HepG2 (cell line): ENCODE measurements around the gene ETHE1. TPM values are rescaled to one million over a fixed set of nuclear protein-coding genes. Genes with fewer than 3 reads are reported as not detected.

Source experiments
- ATAC-seq: fragments of 200-7000 bp; cut with Tn5 transposase; 3 replicates; pipeline ENCODE4 v1.9.1; 2020; ENCODE audit warnings: mild to moderate bottlenecking, moderate library complexity
- BruUV-seq: library from RNA; stranded (reverse); fragments of 400-500 nt; replicated peaks from 2 replicates; lab custom pipeline; 2021; lab: Mats Ljungman, UMichigan
- CTCF ChIA-PET: fragments of 300-600 bp; formaldehyde crosslinking; extraction: SDS; loops from one replicate; lab custom pipeline; 2021; ENCODE audit warnings: low total read pairs, inconsistent platforms, low intra/inter-chr PET ratio; lab: Yijun Ruan, JAX
- POLR2A ChIA-PET: fragments of 350-600 bp; sonication (Branson Sonifier 250); formaldehyde crosslinking; loops from one replicate; lab custom pipeline; 2020; ENCODE audit warnings: antibody characterized with exemption, inconsistent platforms; lab: Yijun Ruan, JAX
- DNase-seq: peaks from one replicate; pipeline ENCODE4 v3.0.0-alpha.2; 2015; ENCODE audit warnings: low spot score
- FAIRE-seq: peaks from 3 replicates; lab custom pipeline; 2011; peaks lifted over from hg19 to GRCh38; lab: Jason Lieb, UNC
- H2AFZ ChIP-seq: one replicate; pipeline ENCODE4 v1.6.1; 2011; ENCODE audit warnings: low read length, inconsistent platforms
- H3K27ac ChIP-seq: fragments of 300-600 bp; 3 replicates; pipeline ENCODE4 v1.8.0; 2011; ENCODE audit warnings: mixed run types, mild to moderate bottlenecking, mixed read lengths, low read length, inconsistent platforms; ENCODE audit not compliant: insufficient read depth; ENCODE audit errors: extremely low read length
- H3K27me3 ChIP-seq, 2 experiments: fragments of 200-600 bp in 1 of 2; 2 replicates in 1 of 2; 3 replicates in 1 of 2; pipeline versions ENCODE4 v1.6.0 to v1.8.0; 2011; ENCODE audit warnings: low read length in 2 of 2, mild to moderate bottlenecking in 2 of 2, moderate library complexity in 2 of 2, inconsistent platforms in 1 of 2; ENCODE audit not compliant: insufficient read depth in 2 of 2, control insufficient read depth in 1 of 2
- H3K36me3 ChIP-seq, 2 experiments: fragments of 200-600 bp in 1 of 2; replicated peaks in 1 of 2; 2 replicates in 1 of 2; 3 replicates in 1 of 2; pipeline versions ENCODE4 v1.5.1 to v1.8.0; 2011; ENCODE audit warnings: low read length in 2 of 2, inconsistent platforms in 1 of 2; ENCODE audit not compliant: insufficient read depth in 2 of 2, control insufficient read depth in 1 of 2
- H3K4me1 ChIP-seq: 2 replicates; pipeline ENCODE4 v1.5.1; 2012; ENCODE audit warnings: low read length, inconsistent platforms; ENCODE audit not compliant: insufficient read depth
- H3K4me2 ChIP-seq: 2 replicates; pipeline ENCODE4 v1.6.0; 2011; ENCODE audit warnings: low read depth, low read length, inconsistent platforms
- H3K4me3 ChIP-seq, 3 experiments: fragments of 200-600 bp in 1 of 3; sonication (generic), shearing (Covaris generic) in 1 of 3; replicated peaks in 1 of 3; 2 replicates each; pipeline ENCODE4 v1.5.1; 2011 to 2016; ENCODE audit warnings: low read length in 3 of 3, inconsistent platforms in 2 of 3, low read depth in 2 of 3, mild to moderate bottlenecking in 2 of 3, control low read depth in 1 of 3, mixed read lengths in 1 of 3; ENCODE audit not compliant: insufficient read depth in 1 of 3
- H3K79me2 ChIP-seq: one replicate; pipeline ENCODE4 v1.6.1; 2011; ENCODE audit warnings: low read length, inconsistent platforms; ENCODE audit not compliant: insufficient read depth
- H3K9ac ChIP-seq: 2 replicates; pipeline ENCODE4 v1.6.0; 2011; ENCODE audit warnings: mild to moderate bottlenecking, low read depth, low read length, inconsistent platforms; ENCODE audit not compliant: insufficient read depth
- H3K9me3 ChIP-seq: 2 replicates; pipeline ENCODE4 v1.5.1; 2012; ENCODE audit warnings: mild to moderate bottlenecking, low read length
- H4K20me1 ChIP-seq: 2 replicates; pipeline ENCODE4 v1.6.0; 2011; ENCODE audit warnings: inconsistent platforms, mild to moderate bottlenecking, low read length, moderate library complexity; ENCODE audit not compliant: insufficient read depth
- ZBTB38 ChIP-seq: sonication (generic); formaldehyde crosslinking; IDR thresholded peaks from 2 replicates; pipeline ENCODE4 v1.5.1; 2020; ENCODE audit warnings: mild to moderate bottlenecking, missing genetic modification reagents
- ZNF724P ChIP-seq: sonication (generic); formaldehyde crosslinking; IDR thresholded peaks from 2 replicates; pipeline ENCODE4 v1.8.0; 2022; ENCODE audit warnings: missing genetic modification reagents, borderline replicate concordance
- WGBS: methylation state at CpG from one replicate; pipeline ENCODE4 v1.1.6; 2017; ENCODE audit warnings: low lambda C conversion rate; 5-methylcytosine and 5-hydroxymethylcytosine counted together
- in situ Hi-C: cut with HindIII; loops from 2 replicates; pipeline ENCODE4 v1.10.0; 2017; ENCODE audit warnings: low pct_unique_long_range_greater_than_20kb; ENCODE audit not compliant: extremely low pct_ligation_motif_present
- intact Hi-C: fragments of 100-400 bp; cut with micrococcal nuclease; formaldehyde crosslinking; loops from one replicate; pipeline ENCODE4 v1.10.0; 2022; ENCODE audit not compliant: unreplicated experiment
- polyA plus RNA-seq, 8 experiments: library from polyadenylated mRNA; depleted of rRNA in 3 of 8; stranded (reverse) in 7 of 8; unstranded in 1 of 8; fragments of >200 nt; fragmentation: Illumina TruSeq in 4 of 8; extraction: Trizol in 4 of 8; gene quantifications; 2 replicates each; pipeline versions ENCODE4 v1.2.1 to v1.2.3, GENCODE V29; 2011 to 2016; ENCODE audit warnings: low read depth in 4 of 8, missing spikeins in 1 of 8, mixed read lengths in 1 of 8; ENCODE audit not compliant: insufficient read depth in 1 of 8
- total RNA-seq, 5 experiments: library from RNA; depleted of rRNA; stranded (reverse); fragments of >200 nt; fragmentation: Illumina TruSeq; extraction: Trizol; gene quantifications; 2 replicates each; pipeline ENCODE4 v1.2.3, GENCODE V29; 2016; ENCODE audit warnings: low read depth in 1 of 5
- TF ChIP-seq, protein P1 (sequence below): sonication (generic); formaldehyde crosslinking; IDR thresholded peaks from 2 replicates; pipeline ENCODE4 v1.9.0; 2022; ENCODE audit warnings: missing genetic modification reagents, mild to moderate bottlenecking, borderline replicate concordance
- TF ChIP-seq, protein P2 (sequence below): sonication (generic); formaldehyde crosslinking; IDR thresholded peaks from 2 replicates; pipeline ENCODE4 v1.4.0; 2020; ENCODE audit warnings: missing genetic modification reagents

ETHE1 gene
- total and polyA plus RNA-seq, 2 of the 13 experiments (the other 11 are each of a cell fraction or from before 2014, with no cell fraction given): 32.5 to 58.4 TPM

DNA sequence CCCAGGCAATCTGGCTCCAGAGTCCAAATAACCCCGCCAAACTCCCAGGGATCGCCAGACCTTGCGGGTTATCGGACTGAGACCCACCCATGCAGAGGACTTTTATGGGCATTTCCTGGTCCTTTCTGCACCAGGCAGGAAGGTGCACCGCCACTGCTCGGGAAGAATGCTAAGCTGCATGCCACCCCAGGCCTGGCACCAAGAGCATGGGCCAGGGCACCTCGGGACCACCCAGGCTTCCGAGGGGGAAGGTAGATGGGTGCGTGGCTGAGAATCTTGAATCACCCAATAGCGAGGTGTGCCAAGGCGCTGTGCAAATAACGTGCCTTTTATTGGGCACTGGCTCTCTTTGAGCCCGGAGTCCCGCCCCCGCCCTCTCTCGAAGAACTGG lies 5.6 kb upstream of the ETHE1 start:
- ATAC-seq (no peak), FAIRE-seq (no peak), DNase-seq (no peak)
- POLR2A ChIA-PET: interaction anchor here (1.0 to 1.1 kb wide), 2 partner anchors 63 to 64 kb away, joined by 3 to 6 read pairs; partner anchors contain the start of genes IRGQ and ZNF576
- no peak overlapping the region for H3K9ac ChIP-seq
- no peaks in the 10 kb centered on the region for H3K36me3 ChIP-seq
- no peaks in the 10 kb centered on the region for H4K20me1 ChIP-seq
- H3K27ac ChIP-seq: no peak overlapping the region
- 98% methylated on average over 11 of the region's 16 CpGs for WGBS
- no peaks in the 10 kb centered on the region for H3K9me3 ChIP-seq
- peaks cover 6% of the 10 kb centered on the region; the same call in 1 of the 2 replicates for H3K4me1 ChIP-seq
- H3K27me3 ChIP-seq: no peaks in the 10 kb centered on the region
- H2AFZ ChIP-seq: no peak overlapping the region
- H3K79me2 ChIP-seq: no peaks in the 10 kb centered on the region
- intact Hi-C loops: no loop called here
- in situ Hi-C loops: no loop called here
- TF ChIP-seq ZNF724P (CRISPR knock-in tag) (no peak), ZBTB38 (0 out of 2 replicates have a peak, but pooled peaks have one; percentile 44)
- TF ChIP-seq, protein P1, sequence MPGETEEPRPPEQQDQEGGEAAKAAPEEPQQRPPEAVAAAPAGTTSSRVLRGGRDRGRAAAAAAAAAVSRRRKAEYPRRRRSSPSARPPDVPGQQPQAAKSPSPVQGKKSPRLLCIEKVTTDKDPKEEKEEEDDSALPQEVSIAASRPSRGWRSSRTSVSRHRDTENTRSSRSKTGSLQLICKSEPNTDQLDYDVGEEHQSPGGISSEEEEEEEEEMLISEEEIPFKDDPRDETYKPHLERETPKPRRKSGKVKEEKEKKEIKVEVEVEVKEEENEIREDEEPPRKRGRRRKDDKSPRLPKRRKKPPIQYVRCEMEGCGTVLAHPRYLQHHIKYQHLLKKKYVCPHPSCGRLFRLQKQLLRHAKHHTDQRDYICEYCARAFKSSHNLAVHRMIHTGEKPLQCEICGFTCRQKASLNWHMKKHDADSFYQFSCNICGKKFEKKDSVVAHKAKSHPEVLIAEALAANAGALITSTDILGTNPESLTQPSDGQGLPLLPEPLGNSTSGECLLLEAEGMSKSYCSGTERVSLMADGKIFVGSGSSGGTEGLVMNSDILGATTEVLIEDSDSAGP: 0 out of 2 replicates have a peak, but pooled peaks have one; percentile 19
- TF ChIP-seq, protein P2, sequence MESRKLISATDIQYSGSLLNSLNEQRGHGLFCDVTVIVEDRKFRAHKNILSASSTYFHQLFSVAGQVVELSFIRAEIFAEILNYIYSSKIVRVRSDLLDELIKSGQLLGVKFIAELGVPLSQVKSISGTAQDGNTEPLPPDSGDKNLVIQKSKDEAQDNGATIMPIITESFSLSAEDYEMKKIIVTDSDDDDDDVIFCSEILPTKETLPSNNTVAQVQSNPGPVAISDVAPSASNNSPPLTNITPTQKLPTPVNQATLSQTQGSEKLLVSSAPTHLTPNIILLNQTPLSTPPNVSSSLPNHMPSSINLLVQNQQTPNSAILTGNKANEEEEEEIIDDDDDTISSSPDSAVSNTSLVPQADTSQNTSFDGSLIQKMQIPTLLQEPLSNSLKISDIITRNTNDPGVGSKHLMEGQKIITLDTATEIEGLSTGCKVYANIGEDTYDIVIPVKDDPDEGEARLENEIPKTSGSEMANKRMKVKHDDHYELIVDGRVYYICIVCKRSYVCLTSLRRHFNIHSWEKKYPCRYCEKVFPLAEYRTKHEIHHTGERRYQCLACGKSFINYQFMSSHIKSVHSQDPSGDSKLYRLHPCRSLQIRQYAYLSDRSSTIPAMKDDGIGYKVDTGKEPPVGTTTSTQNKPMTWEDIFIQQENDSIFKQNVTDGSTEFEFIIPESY (CRISPR knock-in tag): peak; percentile 42; the same call in 1 of the 2 replicates
- no TSS peak for BruUV-seq
- peak overlapping the region in 1 of 3 experiments; percentile 62; a peak in 1 of 6 replicates for H3K4me3 ChIP-seq
- CTCF ChIA-PET: no interaction called here
- peak overlapping the region; percentile 72 for H3K4me2 ChIP-seq
